ENCODE data around the gene CFAP299.

The CFAP299 gene

DNA sequence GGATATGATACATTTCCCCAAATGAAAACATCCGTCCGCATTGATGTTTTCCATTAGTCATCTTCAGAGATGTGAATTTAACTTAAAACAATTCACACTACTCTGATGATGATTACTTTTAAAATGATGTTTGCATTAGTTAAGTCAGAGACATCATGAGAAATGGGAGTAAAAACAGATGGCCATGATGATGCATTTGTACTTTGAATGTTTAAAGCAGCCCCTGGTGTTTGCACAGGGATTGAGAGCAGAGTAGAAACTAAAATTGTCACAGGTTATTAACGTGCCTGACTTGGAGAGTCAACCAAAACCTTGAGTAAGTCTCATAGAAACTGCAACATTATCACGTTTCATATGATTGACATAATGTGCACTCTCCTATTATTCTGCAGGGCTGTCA is 117.2 kb downstream of the CFAP299 start:
- no peak for DNase-seq

GRCh38 chr4:80454040-80454439 is 118.5 kb downstream of the CFAP299 start:
- no peak for DNase-seq

DNA sequence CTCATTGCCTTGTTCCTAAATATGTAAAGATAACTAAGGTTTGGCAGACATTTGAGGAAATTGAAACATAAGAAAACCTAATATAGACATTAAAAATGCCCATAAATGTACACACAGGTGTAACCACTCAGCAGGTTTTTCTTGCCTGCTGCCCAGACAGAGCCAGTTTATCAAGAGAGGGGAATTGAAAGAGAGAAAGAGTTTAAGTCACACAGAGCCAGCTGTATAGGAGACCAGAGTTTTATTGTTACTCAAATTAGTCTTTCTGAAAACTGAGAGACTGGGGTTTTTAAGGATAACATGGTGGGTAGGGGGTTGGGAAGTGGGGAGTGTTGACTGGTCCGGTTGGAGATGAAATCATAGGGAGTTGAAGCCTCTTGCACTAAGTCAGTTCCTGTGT is 119.0 kb downstream of the CFAP299 start:
- no peak for DNase-seq

DNA sequence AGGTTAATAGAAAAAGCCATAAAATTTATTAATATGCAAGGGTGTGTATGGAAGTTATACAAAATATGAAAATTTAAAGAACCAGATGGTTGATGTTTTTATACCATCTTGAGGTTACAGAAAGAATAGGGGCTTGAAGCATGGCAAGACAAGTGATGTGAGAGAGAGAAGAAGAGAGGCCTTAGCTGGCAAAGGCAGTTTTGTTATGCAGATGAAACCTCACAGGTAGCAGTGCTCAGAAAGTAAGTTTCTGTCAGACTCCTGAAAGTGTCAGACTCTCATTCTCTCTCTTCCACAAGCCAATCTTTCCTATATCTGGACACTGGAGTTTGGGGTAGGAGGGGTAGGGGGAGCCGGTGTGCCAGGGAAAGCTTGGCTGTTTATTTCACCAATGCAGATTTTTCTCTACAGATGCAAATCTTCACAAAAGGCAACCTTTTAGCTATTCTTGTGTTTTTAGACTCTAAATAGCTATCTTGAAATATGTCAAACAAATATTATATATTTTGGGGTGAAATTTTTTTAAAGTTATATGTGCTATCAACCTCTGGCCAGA is 124.5 kb downstream of the CFAP299 start:
- DNase-seq = peak; percentile 6

GRCh38 chr4:80461412-80461811 is 125.9 kb downstream of the CFAP299 start:
- no peak for DNase-seq

- DNase-seq = no peak
These were observed 127.1 kb downstream of the CFAP299 start for GRCh38 chr4:80462621-80463091.

GRCh38 chr4:80463509-80463908 is 128.0 kb downstream of the CFAP299 start:
- DNase-seq = no peak

- no peak for DNase-seq
These were observed 129.7 kb downstream of the CFAP299 start for GRCh38 chr4:80465238-80465637.

GRCh38 chr4:80465736-80466135 is 130.2 kb downstream of the CFAP299 start:
- DNase-seq = no peak

DNA sequence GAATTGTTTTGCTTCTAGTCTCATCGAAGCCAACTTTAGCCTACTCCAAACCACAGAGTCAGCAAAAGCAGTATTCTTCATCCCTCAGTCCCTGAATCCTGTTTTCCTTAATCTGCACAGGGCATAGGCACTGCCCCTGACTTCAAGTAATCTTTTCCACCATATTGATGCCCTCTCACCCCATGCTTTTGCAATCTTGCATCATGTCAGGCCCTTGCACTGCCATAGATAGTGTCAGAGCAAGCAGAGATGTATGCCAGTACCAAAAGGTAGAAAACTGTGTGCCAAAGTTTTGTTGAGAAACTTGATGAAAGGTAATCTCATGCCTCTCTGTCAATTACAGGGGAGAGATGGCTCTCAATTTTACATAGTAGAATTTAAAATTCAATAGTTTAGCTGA is 131.1 kb downstream of the CFAP299 start:
- DNase-seq = no peak

DNA sequence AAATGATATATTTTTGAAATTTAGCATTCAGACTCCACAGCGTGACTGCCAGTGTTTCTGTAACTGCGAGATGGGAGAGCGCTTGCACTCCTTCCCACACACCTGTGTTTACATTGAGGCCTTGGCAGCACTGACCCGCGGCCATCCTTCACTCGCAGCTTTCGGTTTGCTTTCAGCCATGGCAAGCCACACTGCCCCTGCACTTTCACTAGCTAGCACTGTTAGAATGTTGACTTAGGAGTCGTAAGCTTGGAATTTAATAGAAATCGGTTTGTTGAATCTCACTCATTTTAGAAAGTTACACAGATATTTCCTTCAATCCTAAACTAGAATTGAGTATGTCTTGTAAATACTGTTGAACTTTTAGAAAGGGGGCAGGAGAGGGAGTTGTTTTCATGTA is 136.2 kb downstream of the CFAP299 start:
- no peak for DNase-seq

DNA sequence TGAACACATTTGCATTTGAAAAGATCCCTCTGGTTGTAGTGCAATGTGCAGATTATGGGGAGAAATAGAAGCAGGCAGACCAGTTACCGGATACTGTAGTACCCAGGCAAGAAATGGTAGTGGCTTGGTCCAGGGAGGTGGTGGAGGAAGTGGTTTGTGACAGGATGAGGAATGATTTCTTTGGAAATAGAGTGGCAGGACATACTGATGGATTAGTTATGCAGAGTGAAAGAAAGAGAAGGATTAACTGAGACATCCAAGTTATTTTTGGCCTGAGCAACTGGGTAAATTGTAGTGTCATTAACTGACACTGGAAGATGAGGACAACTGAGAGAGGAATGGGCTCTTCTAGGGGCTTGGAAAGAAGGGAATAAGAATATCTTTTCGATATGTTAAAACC is 139.7 kb downstream of the CFAP299 start:
- no peak for DNase-seq

DNA sequence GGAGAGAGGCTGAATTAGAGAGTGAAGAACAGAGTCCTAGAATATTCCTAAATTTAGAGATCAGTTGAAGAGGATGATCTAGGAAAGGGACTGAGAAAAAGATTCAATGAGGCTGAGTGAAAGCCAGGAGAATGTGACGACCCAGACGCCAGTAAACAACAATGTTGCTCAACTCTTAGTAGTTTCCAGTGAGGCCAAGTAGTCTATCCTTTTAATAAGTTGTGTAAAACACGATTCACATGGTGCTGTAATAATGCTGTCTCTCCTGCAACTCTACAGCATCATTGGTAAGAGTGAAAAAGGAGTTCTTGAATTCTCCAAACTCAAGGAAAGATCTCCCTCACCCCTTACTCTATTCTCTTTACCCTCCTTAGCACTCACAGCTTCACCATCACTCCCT is 140.3 kb downstream of the CFAP299 start:
- no peak for DNase-seq

- DNase-seq = no peak
These were observed 149.2 kb downstream of the CFAP299 start for GRCh38 chr4:80484712-80485111.

DNA sequence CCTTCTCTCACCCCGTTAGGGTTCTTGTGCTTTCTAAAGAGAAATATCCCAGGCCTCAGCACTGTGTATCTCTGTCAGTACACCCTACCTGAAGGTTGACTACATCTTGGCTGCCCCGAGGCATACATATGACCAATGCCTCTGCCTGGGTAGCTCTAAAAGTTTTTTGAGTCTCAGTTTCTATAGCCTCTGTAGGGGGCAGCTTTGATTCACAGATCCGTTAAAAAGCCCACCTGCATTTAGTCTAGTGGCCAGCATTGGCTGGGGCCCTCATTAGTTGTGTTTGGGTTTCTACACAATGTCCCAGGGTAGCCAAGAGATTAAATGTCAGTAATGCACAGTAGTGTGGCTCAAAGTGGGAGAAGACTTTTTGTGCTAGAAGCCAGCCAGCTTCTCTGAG is 151.1 kb downstream of the CFAP299 start:
- no peak for DNase-seq

DNA sequence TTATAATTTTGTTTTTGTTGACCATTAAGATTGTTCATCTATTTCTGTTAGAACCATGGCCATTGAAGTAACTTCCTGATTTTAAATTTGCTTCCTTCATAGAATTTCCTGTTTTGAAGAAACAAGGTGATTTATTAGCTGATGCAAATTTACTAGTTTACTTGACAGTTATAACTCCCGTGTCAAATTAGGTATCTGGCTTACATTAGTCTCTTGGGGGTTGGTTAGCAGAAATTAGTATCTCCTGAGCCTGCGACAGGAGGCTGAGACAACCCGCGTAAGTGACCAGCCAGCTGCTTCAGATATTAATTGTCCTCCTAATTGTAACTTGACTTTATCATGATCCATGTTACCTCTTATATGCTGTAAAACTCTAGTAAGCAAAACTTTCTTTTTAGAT is 154.3 kb downstream of the CFAP299 start:
- no peak for DNase-seq

- peak; percentile 54 for DNase-seq
These were observed 157.2 kb downstream of the CFAP299 start for GRCh38 chr4:80492761-80493160.

GRCh38 chr4:80495865-80496264 is 160.3 kb downstream of the CFAP299 start:
- no peak for DNase-seq

DNA sequence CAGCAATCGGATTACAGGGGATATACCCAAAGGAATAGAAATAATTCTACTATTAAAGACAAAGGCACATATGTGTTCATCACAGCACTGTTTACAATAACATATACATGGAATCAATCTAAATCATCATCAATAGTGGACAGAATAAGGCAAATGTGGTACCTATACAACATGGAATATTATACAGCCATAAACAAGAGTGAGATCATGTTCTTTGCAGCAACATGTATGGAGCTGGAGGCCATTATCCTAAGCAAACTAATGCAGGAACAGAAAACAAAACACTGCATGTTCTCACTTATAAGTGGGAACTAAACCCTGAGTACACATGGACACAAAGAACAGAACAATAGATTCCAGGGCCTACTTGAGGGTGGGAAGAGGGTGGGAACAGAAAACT is 163.2 kb downstream of the CFAP299 start:
- no peak for DNase-seq

- DNase-seq = peak; percentile 9
These were observed 165.1 kb downstream of the CFAP299 start for GRCh38 chr4:80500613-80501012.

DNA sequence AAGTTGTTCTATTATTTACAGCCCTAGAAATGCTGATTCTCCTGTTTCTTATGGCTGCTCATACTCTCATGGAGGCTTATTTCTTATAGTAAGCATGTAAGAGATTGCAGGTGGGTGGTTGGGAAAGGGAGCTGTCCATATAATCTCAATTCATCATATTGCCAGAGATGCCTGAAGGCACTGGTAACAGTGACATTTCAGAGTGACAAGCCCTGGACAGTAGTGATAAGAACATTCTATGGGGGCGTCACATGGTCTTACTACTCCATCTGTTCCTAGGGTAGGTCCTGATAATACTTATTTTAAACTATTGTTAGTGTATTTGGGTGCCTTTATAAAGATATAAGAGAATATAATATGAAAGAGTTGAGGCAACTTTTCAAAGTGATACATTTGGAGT is 171.5 kb downstream of the CFAP299 start:
- no peak for DNase-seq

DNA sequence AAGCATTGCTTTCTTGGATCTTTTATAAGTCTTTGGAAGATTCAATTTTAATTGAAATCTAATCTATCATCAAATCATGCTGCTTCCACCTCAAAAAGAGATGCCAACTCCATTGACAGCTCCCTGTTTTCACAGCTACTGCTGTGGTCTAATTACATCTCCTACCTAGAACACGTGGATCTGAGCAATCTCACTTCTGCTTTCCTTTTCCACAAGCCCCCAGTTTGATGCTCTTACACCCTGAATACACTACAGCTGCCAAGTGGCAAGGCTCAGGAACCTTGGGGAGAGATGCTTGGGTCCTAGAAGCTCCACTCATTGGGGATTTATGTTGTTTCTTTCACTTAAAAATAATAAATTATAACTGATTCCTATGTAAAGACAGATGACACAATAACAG is 172.0 kb downstream of the CFAP299 start:
- no peak for DNase-seq

DNA sequence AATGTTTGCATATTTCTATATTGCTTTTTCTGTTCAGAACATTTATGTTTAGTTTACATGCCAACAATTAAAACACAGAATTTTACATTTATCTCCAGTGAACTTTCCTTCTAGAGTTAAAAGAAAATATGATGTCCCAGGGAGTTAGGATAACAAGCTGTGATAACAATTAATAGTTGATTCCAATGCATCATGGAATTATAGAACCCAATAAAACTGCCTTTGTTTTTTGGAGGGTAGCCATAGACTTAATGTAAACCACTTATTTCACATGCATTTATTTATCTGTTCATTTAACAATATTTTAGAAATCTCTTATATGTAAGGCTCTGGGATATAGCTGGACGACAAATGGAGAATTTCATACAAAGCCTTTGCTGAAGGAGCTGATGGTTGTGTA is 180.0 kb downstream of the CFAP299 start:
- DNase-seq = no peak

GRCh38 chr4:80521438-80521837 is 185.9 kb downstream of the CFAP299 start:
- DNase-seq = no peak

- no peak for DNase-seq
These were observed 191.2 kb downstream of the CFAP299 start for GRCh38 chr4:80526697-80527096.

- DNase-seq = no peak
These were observed 193.5 kb downstream of the CFAP299 start for GRCh38 chr4:80529026-80529425.
